Measurements from ENCODE around the gene ELOVL6. TPM values are rescaled to one million over a fixed set of nuclear protein-coding genes. Genes with fewer than 3 reads are reported as not detected.

Gene ELOVL6
- total and polyA plus RNA-seq, 2 donors (not counting 1 experiment from before 2014, with no cell fraction given) = 15.0 to 43.4 TPM

GRCh38 chr4:110183643-110184042, 14.8 kb downstream of the ELOVL6 start:
- H4K20me1 ChIP-seq (ENCODE audit: control insufficient read depth, extremely low read depth, insufficient read depth, low read length) = no peaks in the 10 kb centered on the region
- no peak for DNase-seq (ENCODE audit: low read depth in 2 of 2)
- no peaks in the 10 kb centered on the region for H3K27me3 ChIP-seq (ENCODE audit: control insufficient read depth, insufficient read depth, low read length)
- H3K4me1 ChIP-seq (ENCODE audit: control insufficient read depth, extremely low read depth, insufficient read depth, low read length) = no peaks in the 10 kb centered on the region
- H3K79me2 ChIP-seq (ENCODE audit: control insufficient read depth, insufficient read depth, low read length) = peaks cover 6% of the 10 kb centered on the region
- TF ChIP-seq, protein P1, sequence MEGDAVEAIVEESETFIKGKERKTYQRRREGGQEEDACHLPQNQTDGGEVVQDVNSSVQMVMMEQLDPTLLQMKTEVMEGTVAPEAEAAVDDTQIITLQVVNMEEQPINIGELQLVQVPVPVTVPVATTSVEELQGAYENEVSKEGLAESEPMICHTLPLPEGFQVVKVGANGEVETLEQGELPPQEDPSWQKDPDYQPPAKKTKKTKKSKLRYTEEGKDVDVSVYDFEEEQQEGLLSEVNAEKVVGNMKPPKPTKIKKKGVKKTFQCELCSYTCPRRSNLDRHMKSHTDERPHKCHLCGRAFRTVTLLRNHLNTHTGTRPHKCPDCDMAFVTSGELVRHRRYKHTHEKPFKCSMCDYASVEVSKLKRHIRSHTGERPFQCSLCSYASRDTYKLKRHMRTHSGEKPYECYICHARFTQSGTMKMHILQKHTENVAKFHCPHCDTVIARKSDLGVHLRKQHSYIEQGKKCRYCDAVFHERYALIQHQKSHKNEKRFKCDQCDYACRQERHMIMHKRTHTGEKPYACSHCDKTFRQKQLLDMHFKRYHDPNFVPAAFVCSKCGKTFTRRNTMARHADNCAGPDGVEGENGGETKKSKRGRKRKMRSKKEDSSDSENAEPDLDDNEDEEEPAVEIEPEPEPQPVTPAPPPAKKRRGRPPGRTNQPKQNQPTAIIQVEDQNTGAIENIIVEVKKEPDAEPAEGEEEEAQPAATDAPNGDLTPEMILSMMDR (conservative IDR thresholded peaks at IDR 0.05 in 1 of 2, IDR thresholded peaks at IDR 0.05 in 1 of 2; ENCODE audit: low read depth in 1 of 2, low read length in 2 of 2) = no peak
- no peak for TF ChIP-seq EZH2 (IDR thresholded peaks at IDR 0.05; ENCODE audit: low read length, missing control alignments)
- H3K4me3 ChIP-seq (replicated peaks in 1 of 4; ENCODE audit: control extremely low read depth in 1 of 4, insufficient read depth in 1 of 4, low read depth in 3 of 4, low read length in 4 of 4) = no peak overlapping the region
- H3K36me3 ChIP-seq (ENCODE audit: control insufficient read depth, insufficient read depth, low read length) = no peaks in the 10 kb centered on the region
- H3K9ac ChIP-seq (ENCODE audit: insufficient read depth, low read length) = no peak overlapping the region
- no peak overlapping the region for H2AFZ ChIP-seq (ENCODE audit: low read length)
- H3K9me3 ChIP-seq (ENCODE audit: control insufficient read depth, insufficient read depth, low read depth, low read length) = no peaks in the 10 kb centered on the region
- no peak overlapping the region for H3K27ac ChIP-seq (ENCODE audit: insufficient read depth, low read length)
- no peak overlapping the region for H3K4me2 ChIP-seq (ENCODE audit: extremely low read depth, insufficient read depth, low read length)

GRCh38 chr4:110183058-110183457, 15.4 kb downstream of the ELOVL6 start:
- Histone ChIP-seq H3K9ac (ENCODE audit: insufficient read depth, low read length) (no peak overlapping the region), H3K36me3 (ENCODE audit: control insufficient read depth, insufficient read depth, low read length) (no peaks in the 10 kb centered on the region), H3K27me3 (ENCODE audit: control insufficient read depth, insufficient read depth, low read length) (no peaks in the 10 kb centered on the region), H4K20me1 (ENCODE audit: control insufficient read depth, extremely low read depth, insufficient read depth, low read length) (no peaks in the 10 kb centered on the region), H3K27ac (ENCODE audit: insufficient read depth, low read length) (no peak overlapping the region), H3K9me3 (ENCODE audit: control insufficient read depth, insufficient read depth, low read depth, low read length) (no peaks in the 10 kb centered on the region), H2AFZ (ENCODE audit: low read length) (no peak overlapping the region), H3K4me1 (ENCODE audit: control insufficient read depth, extremely low read depth, insufficient read depth, low read length) (no peaks in the 10 kb centered on the region), H3K79me2 (ENCODE audit: control insufficient read depth, insufficient read depth, low read length) (peaks cover 6% of the 10 kb centered on the region), H3K4me2 (ENCODE audit: extremely low read depth, insufficient read depth, low read length) (no peak overlapping the region), H3K4me3 (replicated peaks in 1 of 4; ENCODE audit: control extremely low read depth in 1 of 4, insufficient read depth in 1 of 4, low read depth in 3 of 4, low read length in 4 of 4) (no peak overlapping the region)
- no peak for DNase-seq (ENCODE audit: low read depth in 2 of 2)
- no peak for TF ChIP-seq EZH2 (IDR thresholded peaks at IDR 0.05; ENCODE audit: low read length, missing control alignments)
- TF ChIP-seq, protein P1 (conservative IDR thresholded peaks at IDR 0.05 in 1 of 2, IDR thresholded peaks at IDR 0.05 in 1 of 2; ENCODE audit: low read depth in 1 of 2, low read length in 2 of 2) = no peak

GRCh38 chr4:110181890-110182289, 16.5 kb downstream of the ELOVL6 start:
- H3K4me1 ChIP-seq (ENCODE audit: control insufficient read depth, extremely low read depth, insufficient read depth, low read length) = no peaks in the 10 kb centered on the region
- no peak overlapping the region for H3K4me3 ChIP-seq (replicated peaks in 1 of 4; ENCODE audit: control extremely low read depth in 1 of 4, insufficient read depth in 1 of 4, low read depth in 3 of 4, low read length in 4 of 4)
- TF ChIP-seq EZH2 (IDR thresholded peaks at IDR 0.05; ENCODE audit: low read length, missing control alignments) = no peak
- TF ChIP-seq, protein P1 (conservative IDR thresholded peaks at IDR 0.05 in 1 of 2, IDR thresholded peaks at IDR 0.05 in 1 of 2; ENCODE audit: low read depth in 1 of 2, low read length in 2 of 2) = no peak
- no peaks in the 10 kb centered on the region for H4K20me1 ChIP-seq (ENCODE audit: control insufficient read depth, extremely low read depth, insufficient read depth, low read length)
- no peak overlapping the region for H3K27ac ChIP-seq (ENCODE audit: insufficient read depth, low read length)
- peaks cover 6% of the 10 kb centered on the region for H3K79me2 ChIP-seq (ENCODE audit: control insufficient read depth, insufficient read depth, low read length)
- H3K9ac ChIP-seq (ENCODE audit: insufficient read depth, low read length) = no peak overlapping the region
- DNase-seq (ENCODE audit: low read depth in 2 of 2) = no peak
- H2AFZ ChIP-seq (ENCODE audit: low read length) = no peak overlapping the region
- no peaks in the 10 kb centered on the region for H3K36me3 ChIP-seq (ENCODE audit: control insufficient read depth, insufficient read depth, low read length)
- H3K4me2 ChIP-seq (ENCODE audit: extremely low read depth, insufficient read depth, low read length) = no peak overlapping the region
- H3K27me3 ChIP-seq (ENCODE audit: control insufficient read depth, insufficient read depth, low read length) = no peaks in the 10 kb centered on the region
- H3K9me3 ChIP-seq (ENCODE audit: control insufficient read depth, insufficient read depth, low read depth, low read length) = no peaks in the 10 kb centered on the region
